C4-2B (cell line): ENCODE data around the gene CTR9.

Experiments
- CTCF ChIP-seq: fragments of 450-650 bp; conservative IDR thresholded peaks from 2 replicates; pipeline ENCODE4 v1.5.1; 2017; ENCODE audit warnings: mild to moderate bottlenecking
- ZFX ChIP-seq: fragments of 450-650 bp; IDR thresholded peaks from 2 replicates; pipeline ENCODE4 v1.6.1; 2017

GRCh38 chr11:10800292-10800691 is 49.2 kb downstream of the CTR9 start:
- TF ChIP-seq CTCF (no peak), ZFX (no peak)
